KMS-11 (cell line): ENCODE data around the gene CCDC149.

Experiments used
- H2AFZ ChIP-seq: fragments of 200-600 bp; sonication (generic); 2 replicates; pipeline ENCODE4 v1.6.1; 2016; ENCODE audit warnings: antibody characterized with exemption, mixed run types, low read depth
- H3K27ac ChIP-seq: fragments of 200-600 bp; sonication (generic); 2 replicates; pipeline ENCODE4 v1.6.1; 2016; ENCODE audit warnings: mild to moderate bottlenecking, mixed run types
- H3K27me3 ChIP-seq: fragments of 200-600 bp; sonication (generic); 2 replicates; pipeline ENCODE4 v1.6.1; 2017; ENCODE audit warnings: mild to moderate bottlenecking, low read depth, mixed run types, moderate library complexity; ENCODE audit not compliant: insufficient read depth
- H3K36me3 ChIP-seq: fragments of 200-600 bp; sonication (generic); 2 replicates; pipeline ENCODE4 v1.6.1; 2017; ENCODE audit warnings: mild to moderate bottlenecking, mixed run types; ENCODE audit not compliant: insufficient read depth
- H3K4me1 ChIP-seq: fragments of 200-600 bp; sonication (generic); 2 replicates; pipeline ENCODE4 v1.6.1; 2016; ENCODE audit warnings: mild to moderate bottlenecking, low read depth, mixed run types; ENCODE audit not compliant: poor library complexity, severe bottlenecking
- H3K4me2 ChIP-seq: fragments of 200-600 bp; sonication (generic); 2 replicates; pipeline ENCODE4 v1.7.0; 2016; ENCODE audit warnings: mild to moderate bottlenecking, mixed run types
- H3K4me3 ChIP-seq: fragments of 200-600 bp; sonication (generic); IDR thresholded peaks from 2 replicates; pipeline ENCODE4 v1.6.1; 2017; ENCODE audit warnings: low read depth, low read length, mixed read lengths; ENCODE audit not compliant: insufficient read depth
- H3K79me2 ChIP-seq: fragments of 200-600 bp; sonication (generic); 2 replicates; pipeline ENCODE4 v1.6.1; 2016; ENCODE audit warnings: low read depth, mixed run types; ENCODE audit not compliant: insufficient read depth
- H3K9ac ChIP-seq: fragments of 200-600 bp; sonication (generic); 2 replicates; pipeline ENCODE4 v1.6.1; 2016; ENCODE audit warnings: mild to moderate bottlenecking, mixed run types
- H4K20me1 ChIP-seq: fragments of 200-600 bp; sonication (generic); 2 replicates; pipeline ENCODE4 v1.6.1; 2016; ENCODE audit warnings: mild to moderate bottlenecking, mixed run types; ENCODE audit not compliant: insufficient read depth
- CTCF ChIP-seq: fragments of 200-600 bp; sonication (generic); conservative IDR thresholded peaks from 2 replicates; pipeline ENCODE4 v1.6.1; 2017; ENCODE audit warnings: low read depth, mild to moderate bottlenecking, antibody characterized with exemption, low read length, moderate library complexity, mixed read lengths

Gene CCDC149

GRCh38 chr4:24840362-24840761 lies 72.5 kb downstream of the CCDC149 start:
- Histone ChIP-seq H3K27me3 (no peaks in the 10 kb centered on the region), H3K9ac (no peak overlapping the region), H3K4me2 (no peak overlapping the region), H3K4me3 (no peak overlapping the region), H3K36me3 (no peaks in the 10 kb centered on the region), H3K79me2 (no peaks in the 10 kb centered on the region), H3K27ac (no peak overlapping the region), H3K4me1 (no peaks in the 10 kb centered on the region), H4K20me1 (no peaks in the 10 kb centered on the region), H2AFZ (no peak overlapping the region)
- no peak for TF ChIP-seq CTCF

- no peak overlapping the region for H3K9ac ChIP-seq
- H3K4me1 ChIP-seq, result no peaks in the 10 kb centered on the region
- no peak overlapping the region for H3K4me2 ChIP-seq
- H3K27me3 ChIP-seq, result no peaks in the 10 kb centered on the region
- H2AFZ ChIP-seq, result no peak overlapping the region
- H3K79me2 ChIP-seq, result no peaks in the 10 kb centered on the region
- no peak overlapping the region for H3K4me3 ChIP-seq
- H4K20me1 ChIP-seq, result no peaks in the 10 kb centered on the region
- no peaks in the 10 kb centered on the region for H3K36me3 ChIP-seq
- no peak overlapping the region for H3K27ac ChIP-seq
- TF ChIP-seq CTCF, result no peak
These were observed 75.1 kb downstream of the CCDC149 start for GRCh38 chr4:24837781-24838180.

- Histone ChIP-seq H3K4me2 (no peak overlapping the region), H3K36me3 (no peaks in the 10 kb centered on the region), H3K27me3 (no peaks in the 10 kb centered on the region), H3K4me1 (no peaks in the 10 kb centered on the region), H3K79me2 (no peaks in the 10 kb centered on the region), H3K4me3 (no peak overlapping the region), H2AFZ (no peak overlapping the region), H3K9ac (no peak overlapping the region), H3K27ac (no peak overlapping the region), H4K20me1 (no peaks in the 10 kb centered on the region)
- no peak for TF ChIP-seq CTCF
These were observed 75.5 kb downstream of the CCDC149 start for GRCh38 chr4:24837336-24837735.

GRCh38 chr4:24836661-24837242 lies 76.1 kb downstream of the CCDC149 start:
- Histone ChIP-seq H3K9ac (no peak overlapping the region), H4K20me1 (no peaks in the 10 kb centered on the region), H3K4me2 (no peak overlapping the region), H3K79me2 (no peaks in the 10 kb centered on the region), H3K4me3 (no peak overlapping the region), H3K27ac (no peak overlapping the region), H2AFZ (no peak overlapping the region), H3K27me3 (no peaks in the 10 kb centered on the region), H3K4me1 (no peaks in the 10 kb centered on the region), H3K36me3 (no peaks in the 10 kb centered on the region)
- TF ChIP-seq CTCF, result no peak

GRCh38 chr4:24835696-24836095 lies 77.1 kb downstream of the CCDC149 start:
- Histone ChIP-seq H3K9ac (no peak overlapping the region), H3K4me3 (no peak overlapping the region), H3K27ac (no peak overlapping the region), H3K27me3 (no peaks in the 10 kb centered on the region), H3K36me3 (no peaks in the 10 kb centered on the region), H3K4me2 (no peak overlapping the region), H3K79me2 (no peaks in the 10 kb centered on the region), H3K4me1 (no peaks in the 10 kb centered on the region), H4K20me1 (no peaks in the 10 kb centered on the region), H2AFZ (no peak overlapping the region)
- no peak for TF ChIP-seq CTCF
